Fibroblast of lung (primary cell): ENCODE data around the gene ZPLD1. TPM values are rescaled to one million over a fixed set of nuclear protein-coding genes. Genes with fewer than 3 reads are reported as not detected.

ENCODE experiments used
- DNase-seq, 2 donors: peaks; one replicate each; pipeline versions ENCODE4 v3.0.0 to v3.0.0-alpha.2; 2010; ENCODE audit warnings: low read depth in 2 of 2
- H2AFZ ChIP-seq: 2 replicates; pipeline ENCODE4 v1.5.1; 2012; ENCODE audit warnings: low read length, control low read depth, inconsistent platforms
- H3K27ac ChIP-seq: 2 replicates; pipeline ENCODE4 v1.5.1; 2011; ENCODE audit warnings: low read length, control low read depth; ENCODE audit not compliant: insufficient read depth
- H3K27me3 ChIP-seq: 2 replicates; pipeline ENCODE4 v1.5.1; 2011; ENCODE audit warnings: mild to moderate bottlenecking, low read length; ENCODE audit not compliant: control insufficient read depth, insufficient read depth
- H3K36me3 ChIP-seq: 2 replicates; pipeline ENCODE4 v1.5.1; 2011; ENCODE audit warnings: low read length; ENCODE audit not compliant: control insufficient read depth, insufficient read depth
- H3K4me1 ChIP-seq: 2 replicates; pipeline ENCODE4 v1.5.1; 2011; ENCODE audit warnings: low read length; ENCODE audit not compliant: control insufficient read depth, insufficient read depth; ENCODE audit errors: extremely low read depth
- H3K4me2 ChIP-seq: 2 replicates; pipeline ENCODE4 v1.5.1; 2011; ENCODE audit warnings: low read length, control low read depth; ENCODE audit not compliant: insufficient read depth; ENCODE audit errors: extremely low read depth
- H3K4me3 ChIP-seq, 4 experiments: fragments of 200-600 bp in 1 of 4; sonication (generic) in 1 of 4; replicated peaks in 1 of 4; 2 replicates each; pipeline ENCODE4 v1.5.1; 2011 to 2016; ENCODE audit warnings: low read length in 4 of 4, low read depth in 3 of 4, mild to moderate bottlenecking in 3 of 4, control low read depth in 2 of 4, inconsistent platforms in 1 of 4, mixed read lengths in 1 of 4; ENCODE audit not compliant: insufficient read depth in 1 of 4; ENCODE audit errors: control extremely low read depth in 1 of 4
- H3K79me2 ChIP-seq: 2 replicates; pipeline ENCODE4 v1.5.1; 2012; ENCODE audit warnings: mild to moderate bottlenecking, low read length, inconsistent platforms; ENCODE audit not compliant: control insufficient read depth, insufficient read depth
- H3K9ac ChIP-seq: 2 replicates; pipeline ENCODE4 v1.5.1; 2011; ENCODE audit warnings: mild to moderate bottlenecking, low read length, control low read depth; ENCODE audit not compliant: insufficient read depth
- H3K9me3 ChIP-seq: 2 replicates; pipeline ENCODE4 v1.5.1; 2012; ENCODE audit warnings: low read depth, low read length; ENCODE audit not compliant: control insufficient read depth, insufficient read depth
- H4K20me1 ChIP-seq: 2 replicates; pipeline ENCODE4 v1.5.1; 2011; ENCODE audit warnings: low read length; ENCODE audit not compliant: control insufficient read depth, insufficient read depth; ENCODE audit errors: extremely low read depth
- CTCF ChIP-seq, 2 donors: IDR thresholded peaks in 1 of 2; conservative IDR thresholded peaks in 1 of 2; 1 replicate in 1 of 2; 2 replicates in 1 of 2; pipeline ENCODE4 v1.5.1; 2011 to 2012; ENCODE audit warnings: low read length in 2 of 2, control low read depth in 1 of 2, inconsistent platforms in 1 of 2, low read depth in 1 of 2, mild to moderate bottlenecking in 1 of 2
- EZH2 ChIP-seq: IDR thresholded peaks from 2 replicates; pipeline ENCODE4 v1.5.1; 2012; ENCODE audit warnings: low read length, control low read depth, mild to moderate bottlenecking; ENCODE audit errors: missing control alignments
- polyA plus RNA-seq, 2 donors: library from polyadenylated mRNA; depleted of rRNA in 1 of 2; stranded (reverse) in 1 of 2; unstranded in 1 of 2; fragments of >200 nt; gene quantifications; 2 replicates each; pipeline ENCODE4 v1.2.1, GENCODE V29; 2011 to 2012; ENCODE audit warnings: missing spikeins in 1 of 2
- total RNA-seq: library from RNA; depleted of rRNA; stranded (reverse); fragments of >200 nt; gene quantifications from 2 replicates; pipeline ENCODE4 v1.2.1, GENCODE V29; 2014

The ZPLD1 gene
- total and polyA plus RNA-seq, 2 donors (not counting 1 experiment from before 2014, with no cell fraction given): 0.02 to 0.17 TPM

- H3K9ac ChIP-seq: no peak overlapping the region
- DNase-seq: no peak
- H3K27me3 ChIP-seq: no peaks in the 10 kb centered on the region
- H3K9me3 ChIP-seq: no peaks in the 10 kb centered on the region
- TF ChIP-seq CTCF (conservative IDR thresholded peaks at IDR 0.05 in 1 of 2, IDR thresholded peaks at IDR 0.05 in 1 of 2; ENCODE audit: low read depth in 1 of 2, low read length in 2 of 2) (no peak), EZH2 (no peak)
- no peaks in the 10 kb centered on the region for H3K79me2 ChIP-seq
- H3K27ac ChIP-seq: no peak overlapping the region
- H3K36me3 ChIP-seq: no peaks in the 10 kb centered on the region
- H2AFZ ChIP-seq: no peak overlapping the region
- H3K4me2 ChIP-seq: no peak overlapping the region
- H3K4me3 ChIP-seq: no peak overlapping the region
- H4K20me1 ChIP-seq: no peaks in the 10 kb centered on the region
- H3K4me1 ChIP-seq: no peaks in the 10 kb centered on the region
These were observed 46.2 kb downstream of the ZPLD1 start for GRCh38 chr3:102481050-102481449.

GRCh38 chr3:102483556-102483955 lies 48.7 kb downstream of the ZPLD1 start:
- TF ChIP-seq CTCF (conservative IDR thresholded peaks at IDR 0.05 in 1 of 2, IDR thresholded peaks at IDR 0.05 in 1 of 2; ENCODE audit: low read depth in 1 of 2, low read length in 2 of 2) (no peak), EZH2 (no peak)
- Histone ChIP-seq H3K4me2 (no peak overlapping the region), H4K20me1 (no peaks in the 10 kb centered on the region), H3K36me3 (no peaks in the 10 kb centered on the region), H3K4me1 (no peaks in the 10 kb centered on the region), H3K27me3 (no peaks in the 10 kb centered on the region), H3K9me3 (no peaks in the 10 kb centered on the region), H3K4me3 (no peak overlapping the region), H3K27ac (no peak overlapping the region), H3K9ac (no peak overlapping the region), H2AFZ (no peak overlapping the region), H3K79me2 (no peaks in the 10 kb centered on the region)
- DNase-seq: no peak

- Histone ChIP-seq H3K27me3 (no peaks in the 10 kb centered on the region), H3K9me3 (no peaks in the 10 kb centered on the region), H3K4me2 (no peak overlapping the region), H2AFZ (no peak overlapping the region), H3K4me1 (no peaks in the 10 kb centered on the region), H4K20me1 (no peaks in the 10 kb centered on the region), H3K36me3 (no peaks in the 10 kb centered on the region), H3K27ac (no peak overlapping the region), H3K79me2 (no peaks in the 10 kb centered on the region), H3K9ac (no peak overlapping the region), H3K4me3 (no peak overlapping the region)
- no peak for DNase-seq
- TF ChIP-seq CTCF (conservative IDR thresholded peaks at IDR 0.05 in 1 of 2, IDR thresholded peaks at IDR 0.05 in 1 of 2; ENCODE audit: low read depth in 1 of 2, low read length in 2 of 2) (no peak), EZH2 (no peak)
These were observed 49.5 kb downstream of the ZPLD1 start for GRCh38 chr3:102484363-102484762.
